HG03469 (cell line): ENCODE data around the gene KLHL2.
"Not testable (repeated sequence)": the region's sequence is repeated elsewhere in the genome, so short reads cannot be mapped to it uniquely, and the experiment has no call there.

ENCODE experiments used
- ATAC-seq: cut with Tn5 transposase; IDR thresholded peaks from one replicate; pipeline ENCODE4 v1.9.1; 2021; ENCODE audit warnings: mild to moderate bottlenecking, moderate library complexity, moderate number of reproducible peaks; ENCODE audit not compliant: unreplicated experiment

Gene KLHL2

DNA sequence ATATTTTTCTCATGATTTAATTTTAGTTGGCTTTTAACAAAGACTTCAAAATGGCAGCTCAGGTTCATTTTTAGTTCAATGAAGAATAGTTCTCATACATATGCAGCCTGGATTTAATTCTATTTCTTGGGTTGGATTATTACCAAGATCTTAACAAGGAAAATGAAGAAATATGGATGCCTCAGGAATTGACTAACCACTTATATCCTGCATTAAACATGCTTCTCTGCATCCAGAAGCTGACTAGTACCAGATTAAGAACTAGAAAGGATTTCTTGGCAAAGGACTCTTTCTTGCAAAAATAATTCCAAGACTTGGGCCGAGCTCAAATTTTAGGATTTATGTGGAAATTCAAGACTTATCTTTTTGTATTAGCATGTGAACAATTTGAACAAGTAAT is 5.6 kb upstream of the KLHL2 start:
- no peak for ATAC-seq

DNA sequence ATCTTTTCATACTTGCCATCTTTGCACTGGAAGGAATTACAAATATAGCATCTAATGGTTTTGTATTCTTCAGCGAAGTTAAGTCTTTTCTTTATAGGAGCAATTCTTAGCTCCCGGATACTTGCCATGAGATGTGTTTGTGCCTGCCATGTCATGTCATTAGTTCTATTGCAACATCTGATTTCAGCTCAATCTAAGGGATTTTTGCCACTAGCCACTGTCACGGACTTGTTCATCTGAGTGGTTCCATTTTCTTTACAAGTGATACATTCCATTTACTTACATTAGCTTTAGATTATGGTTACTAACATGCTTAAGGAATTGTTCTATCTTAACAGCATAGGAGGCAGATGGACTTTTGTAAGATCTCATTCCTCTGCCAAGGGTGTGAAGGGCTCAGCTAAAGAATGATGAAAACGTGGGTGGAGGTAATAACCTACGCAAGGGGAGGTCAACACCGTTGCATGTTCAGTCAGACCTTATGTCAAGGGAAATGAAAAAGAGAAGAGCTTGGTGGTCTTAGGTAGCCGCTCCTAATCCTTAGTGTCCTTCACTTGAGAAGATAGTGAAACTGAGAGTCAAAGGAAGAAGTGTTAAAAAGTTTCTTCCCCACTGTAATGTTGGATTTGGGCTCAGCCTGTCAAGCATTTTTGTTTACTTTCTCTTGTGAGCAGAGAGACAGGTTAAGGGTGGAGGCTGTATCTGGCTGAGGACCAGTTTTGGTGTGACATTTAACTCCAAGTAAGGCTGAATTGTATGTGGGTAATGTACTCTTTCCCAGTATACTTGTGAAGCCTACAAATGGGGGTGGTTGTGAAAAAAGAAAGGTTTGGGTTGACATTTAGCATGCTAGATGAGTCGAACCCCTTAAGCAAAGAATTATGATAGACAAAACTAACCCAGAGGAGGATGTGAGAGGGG is 3.6 kb upstream of the KLHL2 start:
- ATAC-seq, result no peak

DNA sequence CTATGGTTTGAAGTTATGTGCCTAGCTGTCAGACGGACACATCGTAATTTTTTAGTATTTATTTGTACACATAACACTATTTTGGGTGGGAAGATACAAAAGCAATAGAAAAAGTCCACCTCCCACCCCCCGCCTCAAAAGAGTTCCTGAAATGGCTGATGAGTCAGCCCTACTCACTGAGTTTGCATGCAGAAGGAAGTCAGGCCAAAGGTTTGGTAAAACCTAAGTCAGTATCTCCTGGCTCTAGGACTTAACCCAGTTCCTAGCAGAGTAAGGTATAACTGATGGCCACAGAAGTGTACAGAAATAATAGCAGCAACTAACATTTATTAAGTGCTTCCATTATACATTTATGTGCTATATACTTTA is 2.9 kb upstream of the KLHL2 start:
- ATAC-seq, result no peak

DNA sequence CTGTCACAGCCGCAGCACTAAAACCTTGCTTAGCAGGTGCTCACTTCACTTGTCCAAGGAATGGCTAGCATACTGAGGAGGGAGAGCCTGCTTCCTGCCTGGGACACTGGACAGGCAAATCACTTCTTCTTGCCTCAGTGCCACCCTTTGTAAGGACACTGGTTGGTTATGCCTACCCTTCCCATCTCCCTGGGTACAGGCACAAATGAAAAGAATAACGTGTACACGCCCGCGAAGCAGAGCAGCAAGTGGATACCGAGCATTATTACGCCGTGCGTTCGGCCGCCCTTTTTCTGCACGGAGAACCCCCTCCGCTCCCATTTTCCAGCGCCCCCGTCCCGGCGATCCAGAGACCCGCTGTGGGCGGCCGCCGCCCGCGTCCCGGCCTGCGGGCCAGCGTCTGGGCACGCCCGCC is 338 bp upstream of the KLHL2 start:
- peak; percentile 8 for ATAC-seq

DNA sequence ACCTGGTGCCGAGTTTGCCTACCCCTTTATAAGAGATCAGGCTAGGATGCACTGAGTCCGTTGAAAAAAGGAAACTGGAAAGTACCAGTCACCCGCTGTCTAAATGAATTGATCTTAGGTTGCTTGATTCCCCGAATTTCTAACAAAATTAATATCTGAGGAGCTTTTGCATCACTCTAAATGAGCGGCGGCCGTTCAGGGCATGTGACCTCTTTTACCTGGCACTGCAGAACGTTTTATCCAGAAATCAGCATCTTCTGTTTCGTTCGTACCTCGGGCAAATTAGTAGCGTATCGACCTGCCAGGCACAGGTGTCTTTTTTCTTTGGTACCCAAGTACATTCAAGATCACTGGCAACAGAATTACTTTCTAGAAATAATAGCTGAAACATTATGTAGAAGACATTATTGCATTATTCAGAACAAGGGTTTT is 876 bp downstream of the KLHL2 start:
- no peak for ATAC-seq

DNA sequence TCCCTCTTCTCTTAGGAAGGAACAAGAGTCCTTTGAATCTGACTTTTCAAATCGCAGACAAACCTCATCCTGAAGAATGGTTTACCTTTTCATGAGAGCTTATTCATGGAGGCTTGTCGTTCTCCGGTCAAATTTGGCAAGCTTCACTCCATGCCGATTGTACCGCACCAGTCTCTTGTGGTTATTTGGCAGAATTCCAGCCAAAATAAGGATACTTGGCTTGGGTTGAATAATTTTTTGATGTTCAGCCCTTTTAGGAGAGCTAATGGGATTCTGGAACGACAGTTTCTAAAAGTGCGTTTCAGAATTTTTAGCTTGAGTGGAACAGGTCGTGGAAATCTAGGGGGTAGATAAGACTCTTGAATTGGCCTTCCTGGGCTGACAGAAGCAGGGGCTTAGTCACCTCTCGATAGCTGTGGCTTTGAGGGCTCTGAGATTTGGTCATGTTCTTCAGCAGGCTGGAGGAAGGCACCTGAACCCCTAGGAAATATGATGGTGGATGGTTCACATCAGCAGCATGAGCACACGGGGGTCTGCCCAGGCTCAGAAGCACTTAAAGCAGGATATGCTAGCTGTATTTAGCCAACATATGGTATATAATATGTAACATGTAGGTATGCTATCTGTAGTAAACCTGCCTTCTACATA is 1.5 kb downstream of the KLHL2 start:
- no peak for ATAC-seq

DNA sequence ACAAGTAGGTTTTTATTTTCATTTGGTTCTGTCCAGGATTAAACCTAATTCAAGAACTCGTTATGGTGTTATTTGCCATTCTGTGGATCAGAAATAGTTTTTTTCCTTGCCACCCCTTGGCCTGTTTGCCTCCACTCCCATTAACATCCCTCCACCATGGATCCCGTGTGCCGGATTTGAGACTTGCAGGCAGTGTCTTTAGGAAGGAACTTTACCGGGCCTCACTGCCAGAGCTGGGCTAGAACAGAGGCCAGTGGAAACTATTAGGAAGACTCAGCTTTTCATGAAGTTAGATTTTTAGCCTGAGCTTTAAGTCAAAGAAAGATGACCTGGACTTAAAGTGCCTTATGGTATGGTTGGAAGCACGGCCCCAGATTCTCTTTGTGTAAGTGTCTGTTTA is 2.4 kb downstream of the KLHL2 start:
- no peak for ATAC-seq

DNA sequence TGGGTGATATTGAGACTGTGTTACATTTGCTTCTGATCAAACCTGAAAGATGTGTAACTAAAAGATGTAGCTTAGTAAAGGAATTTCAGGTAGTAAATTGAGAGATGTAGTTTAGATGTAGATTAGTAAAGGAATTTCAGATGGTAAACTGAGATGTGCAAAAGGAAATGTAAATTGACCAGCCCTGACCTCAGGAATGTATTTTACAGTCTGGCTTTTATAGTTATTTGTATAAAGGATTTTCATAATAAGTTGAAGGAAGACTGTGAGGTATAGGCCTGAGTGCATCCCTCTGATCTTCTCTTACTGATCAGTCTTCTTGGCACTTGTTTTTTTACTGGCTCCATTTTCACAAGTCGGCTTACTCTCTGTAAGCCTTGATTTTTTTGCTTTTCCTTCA is 3.2 kb downstream of the KLHL2 start:
- no peak for ATAC-seq

DNA sequence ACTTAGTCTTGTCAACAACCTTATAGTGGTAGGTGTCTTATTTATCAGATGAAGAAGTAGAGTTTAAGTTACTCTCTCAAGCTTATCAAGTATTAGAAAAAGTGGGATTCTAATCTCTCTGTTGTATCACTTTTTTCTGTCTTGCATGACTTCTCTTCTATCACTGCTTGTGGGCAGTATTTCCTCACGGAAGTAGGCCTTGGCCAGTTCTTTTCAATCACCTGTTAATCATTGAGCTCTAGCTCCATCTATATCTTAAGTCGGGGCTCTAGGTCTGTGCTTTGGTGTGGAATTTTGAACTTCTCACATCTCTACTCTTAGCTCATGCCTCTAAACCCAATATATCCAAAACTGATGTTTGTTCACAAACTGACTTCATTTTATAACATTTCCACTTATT is 5.3 kb downstream of the KLHL2 start:
- ATAC-seq, result not testable (repeated sequence)

DNA sequence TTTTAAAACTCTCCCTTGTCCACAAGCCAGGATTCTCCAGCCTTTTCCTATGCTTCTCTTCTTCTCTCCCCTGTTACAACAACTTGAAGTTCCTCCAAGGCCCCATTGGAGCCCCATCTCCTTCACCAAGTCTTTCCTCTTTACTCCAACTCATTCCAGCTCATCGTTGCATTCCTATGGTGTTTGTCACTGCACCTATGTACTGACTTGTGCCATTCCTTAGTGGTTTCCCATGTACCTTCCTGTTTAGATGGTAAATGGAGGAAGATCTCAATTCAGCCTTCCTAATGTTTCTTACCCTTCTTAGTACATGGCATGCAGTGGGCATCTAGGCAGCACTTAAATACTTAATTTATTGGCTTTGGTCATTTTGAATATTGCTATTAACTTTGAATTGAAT is 6.0 kb downstream of the KLHL2 start:
- ATAC-seq, result not testable (repeated sequence)

DNA sequence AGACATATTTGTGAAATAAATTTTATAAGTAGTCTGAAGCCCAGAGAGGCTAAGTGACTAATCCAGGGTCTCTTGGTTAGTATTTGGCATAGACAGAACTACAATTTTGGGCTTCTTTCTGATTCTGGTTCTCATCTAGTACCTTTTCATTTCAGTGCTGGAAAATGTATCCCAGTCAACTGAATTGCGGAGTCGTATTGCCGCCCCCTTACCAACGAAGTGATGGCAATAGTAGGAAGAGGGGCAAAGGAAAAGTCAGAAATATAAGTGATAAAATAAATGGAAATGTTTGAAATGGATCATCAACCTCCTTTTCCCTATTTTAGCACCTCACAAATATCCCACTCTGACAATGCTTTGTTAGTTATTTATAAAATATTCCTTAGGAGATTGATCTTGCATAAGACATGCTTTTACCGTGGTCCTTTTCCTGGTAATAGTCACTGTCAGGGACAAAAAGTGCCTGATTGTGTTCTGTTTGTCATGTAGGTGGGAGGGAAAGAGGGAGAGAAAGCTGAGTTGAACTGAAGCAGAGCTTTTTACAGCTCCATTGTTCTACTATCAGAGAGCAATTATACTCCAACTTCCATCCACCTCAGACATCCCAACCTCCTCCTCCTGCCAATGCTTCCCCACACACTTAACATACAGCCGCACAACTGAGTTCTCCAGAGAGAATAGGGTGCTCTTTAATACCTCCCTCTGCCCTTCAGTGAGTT is 6.8 kb downstream of the KLHL2 start:
- not testable (repeated sequence) for ATAC-seq

DNA sequence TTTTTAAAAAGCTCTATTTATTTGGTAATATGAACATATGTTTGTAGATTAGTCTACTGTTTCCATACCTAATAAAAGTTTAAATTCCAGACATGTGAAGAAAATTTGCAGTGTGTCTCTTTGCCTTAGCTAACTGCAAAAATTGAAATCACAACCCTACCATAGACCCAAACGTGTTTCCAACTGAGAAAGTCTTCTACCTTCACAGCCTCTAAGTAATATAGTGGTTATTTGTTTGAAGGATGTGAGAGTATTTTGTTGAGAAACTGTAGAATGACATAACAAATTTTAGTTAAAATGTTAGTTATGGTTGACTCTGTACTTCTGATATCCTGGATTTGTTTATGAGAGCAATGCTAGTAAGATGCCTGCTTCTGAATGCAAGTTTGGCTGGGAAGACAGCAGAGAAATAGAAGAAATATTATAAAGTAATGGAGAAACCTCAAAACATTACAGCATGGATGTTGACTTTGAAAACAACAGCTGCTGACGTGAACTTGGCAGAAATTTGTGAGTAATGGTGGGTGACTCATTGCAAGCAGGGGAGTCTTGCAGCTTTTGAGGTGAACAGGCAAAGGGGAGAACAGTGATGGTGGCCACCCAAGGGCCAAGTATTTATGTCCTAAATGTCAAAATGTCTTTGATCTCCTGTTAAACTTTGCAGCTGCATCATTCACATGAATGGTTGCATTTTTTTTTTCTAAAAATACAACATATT is 7.8 kb downstream of the KLHL2 start:
- peak; percentile 41 for ATAC-seq

DNA sequence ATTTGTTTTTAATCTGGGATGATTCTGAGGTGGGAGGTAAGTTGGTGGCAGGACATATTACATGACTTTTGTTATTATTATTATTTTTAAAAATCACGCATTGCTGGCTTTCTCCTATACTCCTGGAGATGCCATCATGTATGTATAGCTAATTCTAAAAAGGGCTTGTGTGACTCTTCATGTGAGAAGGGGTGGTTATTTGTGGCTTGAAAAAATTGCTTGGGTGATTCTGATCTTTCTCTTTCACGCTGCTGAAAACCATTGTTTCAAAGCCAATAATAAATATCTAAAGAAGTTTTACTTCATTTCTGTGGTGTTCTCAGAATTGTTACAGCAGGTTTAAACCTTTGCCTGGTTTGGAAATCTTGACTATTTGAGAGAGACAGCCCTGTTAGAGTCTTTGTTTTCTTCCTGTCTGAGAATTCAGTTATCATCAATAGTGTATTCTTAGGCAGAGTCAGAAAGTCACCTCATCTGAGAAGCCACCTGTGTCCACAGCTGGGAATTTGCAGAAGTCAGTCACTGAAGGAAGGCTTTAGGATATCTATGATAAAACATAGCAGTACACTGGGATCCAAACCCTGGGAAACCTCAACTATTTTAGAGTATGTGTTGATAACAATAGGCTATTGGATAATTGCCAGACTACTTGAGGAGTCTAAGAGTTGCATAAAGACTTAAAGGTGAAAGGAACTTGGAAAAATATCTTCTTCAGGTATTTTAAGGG is 8.6 kb downstream of the KLHL2 start:
- peak; percentile 50 for ATAC-seq

DNA sequence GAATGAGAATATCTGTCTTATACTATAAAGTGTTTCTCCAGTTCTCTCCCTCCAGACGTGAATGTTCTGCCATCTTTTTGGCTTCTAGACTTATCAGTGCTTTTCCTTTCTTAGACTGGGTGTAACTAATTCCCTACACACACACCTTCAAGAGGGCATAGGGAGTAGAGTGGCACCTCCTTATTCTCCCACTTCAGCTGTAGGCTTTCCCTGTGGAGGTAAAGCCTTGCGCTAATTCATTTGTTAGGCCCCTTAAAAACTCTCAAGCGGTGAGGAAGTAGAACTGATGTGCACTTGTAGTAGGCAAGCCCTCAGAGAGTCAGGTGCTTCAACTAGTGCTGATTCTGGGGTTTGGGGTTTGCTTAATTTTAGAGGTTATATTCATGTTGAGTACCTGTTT is 10.0 kb downstream of the KLHL2 start:
- no peak for ATAC-seq

DNA sequence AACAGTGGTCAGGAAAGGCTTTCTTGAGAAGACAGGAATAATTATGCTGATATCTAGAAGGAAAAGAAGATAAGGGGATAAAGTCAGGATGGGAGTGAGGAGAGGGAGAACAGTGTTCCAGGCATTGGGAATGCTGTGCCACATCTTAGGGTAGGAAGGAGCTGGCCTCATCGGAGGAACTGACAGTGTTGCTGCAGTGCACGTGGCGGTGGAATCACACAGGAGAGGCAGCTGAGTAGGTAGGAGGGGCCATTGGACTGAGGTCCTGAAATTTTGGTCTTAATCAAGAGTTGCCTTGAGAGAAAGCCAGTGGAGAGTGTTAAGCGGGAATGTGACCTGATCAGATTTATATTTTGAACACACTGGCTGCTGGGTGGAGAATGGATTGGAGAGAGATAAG is 13.9 kb downstream of the KLHL2 start:
- ATAC-seq, result not testable (repeated sequence)

DNA sequence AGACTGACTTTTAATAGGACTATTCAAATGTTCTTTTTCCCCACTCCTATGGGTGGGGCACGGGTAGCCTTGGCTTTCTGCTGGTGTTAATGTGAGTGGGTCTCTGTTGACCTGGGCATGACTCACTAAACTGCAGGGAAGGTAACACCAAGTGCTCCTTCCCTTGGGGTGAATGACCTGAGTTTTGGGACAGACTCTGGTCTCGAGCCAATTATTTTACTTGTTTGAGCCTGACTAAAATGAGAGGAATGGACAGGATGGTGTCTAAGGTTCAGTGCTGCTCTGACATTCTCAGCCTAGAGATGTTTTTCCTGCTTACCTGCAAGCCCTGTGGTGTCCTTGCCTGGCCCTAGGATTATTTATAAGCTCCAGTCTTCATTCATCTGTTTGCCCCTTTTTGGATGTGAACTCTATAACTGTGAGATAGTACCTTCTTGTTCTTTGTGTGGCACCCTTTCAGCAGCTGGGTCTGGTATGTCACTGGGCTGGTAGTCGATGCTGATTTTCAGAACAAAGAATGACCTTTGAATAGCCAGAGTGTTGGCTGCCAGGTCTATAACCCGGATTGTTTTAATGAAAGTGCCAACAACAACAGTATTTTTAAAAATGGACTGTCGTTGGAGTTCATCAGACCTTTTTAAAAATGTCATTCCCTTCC is 14.8 kb downstream of the KLHL2 start:
- not testable (repeated sequence) for ATAC-seq

DNA sequence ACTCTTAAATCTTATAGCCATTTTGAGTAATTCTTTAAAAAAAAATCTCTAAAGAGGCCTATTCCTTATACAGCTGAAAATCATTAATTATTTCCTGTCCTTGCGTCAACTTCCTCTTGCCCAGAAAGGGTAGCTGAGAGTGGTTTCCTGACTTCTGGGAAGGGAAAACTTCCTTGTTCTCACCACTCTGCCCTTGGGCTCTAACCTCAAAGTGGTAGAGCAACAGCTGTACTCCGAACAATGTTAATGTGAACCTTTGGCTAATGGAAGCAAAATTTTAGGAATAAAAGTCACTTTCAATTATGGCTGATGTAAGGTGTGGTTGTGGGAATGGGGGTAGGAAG is 15.3 kb downstream of the KLHL2 start:
- ATAC-seq, result no peak

DNA sequence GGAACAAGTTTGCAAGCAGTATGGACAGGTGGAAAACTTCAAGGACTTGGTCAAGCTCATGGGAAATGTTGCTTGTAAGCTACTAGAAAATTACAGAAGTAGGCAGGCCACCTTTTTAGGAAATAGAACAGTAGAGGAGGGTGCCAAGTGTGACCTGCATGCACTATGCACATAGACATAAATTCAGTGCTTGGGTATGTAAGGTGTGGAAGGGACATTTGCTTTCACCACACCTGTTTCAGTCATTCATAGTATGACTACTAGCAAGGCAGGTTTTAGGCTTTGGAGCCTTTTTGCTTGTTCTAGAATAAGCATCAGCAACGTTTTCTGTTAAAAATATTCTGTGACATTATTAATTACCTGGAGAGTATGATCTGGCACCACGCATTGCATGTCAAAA is 20.0 kb downstream of the KLHL2 start:
- not testable (repeated sequence) for ATAC-seq

DNA sequence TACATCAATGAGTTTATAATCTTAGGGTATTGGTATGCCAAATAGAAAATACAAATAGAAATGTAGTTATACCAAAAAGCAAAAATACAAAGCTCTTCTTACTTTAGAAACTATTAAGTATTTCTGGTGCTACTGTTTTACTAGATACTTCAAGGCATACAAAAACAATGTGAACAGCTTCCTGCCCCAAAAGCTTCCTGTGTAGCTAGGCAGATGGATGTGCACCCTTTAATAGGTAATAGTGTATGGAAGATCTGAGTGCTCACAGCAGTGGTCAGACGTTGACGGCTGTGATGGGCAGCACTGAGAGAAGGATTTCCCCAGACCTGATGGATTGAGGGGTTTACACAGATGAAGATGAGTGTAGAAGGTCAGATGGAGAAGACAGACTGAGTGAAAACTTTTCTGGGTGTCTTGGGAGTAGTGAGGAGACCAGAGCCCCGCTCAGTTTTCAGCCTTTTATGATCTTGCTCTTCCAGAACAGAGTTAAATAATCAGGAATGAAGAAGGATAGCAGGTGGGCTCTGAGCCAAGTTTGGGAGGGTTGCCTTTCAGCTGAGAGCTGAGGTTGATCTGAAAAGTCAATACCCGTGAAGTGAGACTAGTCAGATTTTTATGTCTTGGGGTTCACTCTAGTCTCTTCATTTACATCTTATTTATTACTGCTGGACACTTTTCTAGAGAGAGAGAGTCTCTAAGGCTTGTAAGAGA is 22.3 kb downstream of the KLHL2 start:
- not testable (repeated sequence) for ATAC-seq
